Esophagus squamous epithelium (tissue), 4 donors: ENCODE data around the gene WBP1.

Source experiments
- POLR2A ChIP-seq, 4 donors: fragments of 450-650 bp; IDR thresholded peaks; one replicate each; pipeline ENCODE4 v1.6.1; 2017; ENCODE audit warnings: antibody characterized with exemption in 4 of 4, mild to moderate bottlenecking in 4 of 4, moderate library complexity in 3 of 4
- TF ChIP-seq, protein P1 (sequence below), 6 experiments: fragments of 450-650 bp in 4 of 6; fragments of 200-600 bp in 2 of 6; sonication (generic) in 2 of 6; IDR thresholded peaks; one replicate each; pipeline ENCODE4 v1.5.1; 2016 to 2019; ENCODE audit warnings: antibody characterized with exemption in 6 of 6, mild to moderate bottlenecking in 4 of 6, moderate library complexity in 4 of 6

- TF ChIP-seq, protein P1, sequence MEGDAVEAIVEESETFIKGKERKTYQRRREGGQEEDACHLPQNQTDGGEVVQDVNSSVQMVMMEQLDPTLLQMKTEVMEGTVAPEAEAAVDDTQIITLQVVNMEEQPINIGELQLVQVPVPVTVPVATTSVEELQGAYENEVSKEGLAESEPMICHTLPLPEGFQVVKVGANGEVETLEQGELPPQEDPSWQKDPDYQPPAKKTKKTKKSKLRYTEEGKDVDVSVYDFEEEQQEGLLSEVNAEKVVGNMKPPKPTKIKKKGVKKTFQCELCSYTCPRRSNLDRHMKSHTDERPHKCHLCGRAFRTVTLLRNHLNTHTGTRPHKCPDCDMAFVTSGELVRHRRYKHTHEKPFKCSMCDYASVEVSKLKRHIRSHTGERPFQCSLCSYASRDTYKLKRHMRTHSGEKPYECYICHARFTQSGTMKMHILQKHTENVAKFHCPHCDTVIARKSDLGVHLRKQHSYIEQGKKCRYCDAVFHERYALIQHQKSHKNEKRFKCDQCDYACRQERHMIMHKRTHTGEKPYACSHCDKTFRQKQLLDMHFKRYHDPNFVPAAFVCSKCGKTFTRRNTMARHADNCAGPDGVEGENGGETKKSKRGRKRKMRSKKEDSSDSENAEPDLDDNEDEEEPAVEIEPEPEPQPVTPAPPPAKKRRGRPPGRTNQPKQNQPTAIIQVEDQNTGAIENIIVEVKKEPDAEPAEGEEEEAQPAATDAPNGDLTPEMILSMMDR (IDR thresholded peaks at IDR 0.05), result no peak
- no peak for TF ChIP-seq POLR2A (IDR thresholded peaks at IDR 0.05)
These were observed 9.5 kb upstream of the WBP1 start for GRCh38 chr2:74448771-74449170.
